GM19468 (cell line): ENCODE data around the gene ABCG1.
"Not testable (repeated sequence)": the region's sequence is repeated elsewhere in the genome, so short reads cannot be mapped to it uniquely, and the experiment has no call there.

Experiments
- ATAC-seq: cut with Tn5 transposase; IDR thresholded peaks from one replicate; pipeline ENCODE4 v1.9.1; 2021; ENCODE audit warnings: mild to moderate bottlenecking, moderate library complexity, moderate number of reproducible peaks; ENCODE audit not compliant: unreplicated experiment; ENCODE audit errors: extremely low read depth

The ABCG1 gene

GRCh38 chr21:42285569-42286245, 66.8 kb downstream of the ABCG1 start:
- no peak for ATAC-seq

GRCh38 chr21:42286416-42286815, 67.5 kb downstream of the ABCG1 start:
- no peak for ATAC-seq

- no peak for ATAC-seq
Measured at GRCh38 chr21:42287193-42288083, 68.5 kb downstream of the ABCG1 start.

GRCh38 chr21:42288962-42289361, 70.0 kb downstream of the ABCG1 start:
- no peak for ATAC-seq

- no peak for ATAC-seq
Measured at GRCh38 chr21:42289926-42290325, 71.0 kb downstream of the ABCG1 start.

- ATAC-seq = no peak
Measured at GRCh38 chr21:42290505-42290904, 71.6 kb downstream of the ABCG1 start.

GRCh38 chr21:42291003-42291750, 72.2 kb downstream of the ABCG1 start:
- ATAC-seq = no peak

- no peak for ATAC-seq
Measured at GRCh38 chr21:42291751-42292562, 73.0 kb downstream of the ABCG1 start.

GRCh38 chr21:42292563-42293142, 73.7 kb downstream of the ABCG1 start:
- not testable (repeated sequence) for ATAC-seq

- no peak for ATAC-seq
Measured at GRCh38 chr21:42293649-42294272, 74.8 kb downstream of the ABCG1 start.

GRCh38 chr21:42294273-42294880, 75.4 kb downstream of the ABCG1 start:
- ATAC-seq = no peak

GRCh38 chr21:42295845-42296244, 76.9 kb downstream of the ABCG1 start:
- no peak for ATAC-seq

GRCh38 chr21:42296501-42296900, 77.6 kb downstream of the ABCG1 start:
- no peak for ATAC-seq

GRCh38 chr21:42297377-42297776, 78.4 kb downstream of the ABCG1 start:
- no peak for ATAC-seq

GRCh38 chr21:42298237-42298636, 79.3 kb downstream of the ABCG1 start:
- no peak for ATAC-seq

- ATAC-seq = no peak
Measured at GRCh38 chr21:42298657-42299056, 79.7 kb downstream of the ABCG1 start.

GRCh38 chr21:42299324-42300044, 80.5 kb downstream of the ABCG1 start:
- ATAC-seq = no peak

- ATAC-seq = no peak
Measured at GRCh38 chr21:42300045-42300583, 81.2 kb downstream of the ABCG1 start.
